ENCODE measurements around the gene GIMD1.
"Not testable (repeated sequence)": the region's sequence is repeated elsewhere in the genome, so short reads cannot be mapped to it uniquely, and the experiment has no call there.

DNA sequence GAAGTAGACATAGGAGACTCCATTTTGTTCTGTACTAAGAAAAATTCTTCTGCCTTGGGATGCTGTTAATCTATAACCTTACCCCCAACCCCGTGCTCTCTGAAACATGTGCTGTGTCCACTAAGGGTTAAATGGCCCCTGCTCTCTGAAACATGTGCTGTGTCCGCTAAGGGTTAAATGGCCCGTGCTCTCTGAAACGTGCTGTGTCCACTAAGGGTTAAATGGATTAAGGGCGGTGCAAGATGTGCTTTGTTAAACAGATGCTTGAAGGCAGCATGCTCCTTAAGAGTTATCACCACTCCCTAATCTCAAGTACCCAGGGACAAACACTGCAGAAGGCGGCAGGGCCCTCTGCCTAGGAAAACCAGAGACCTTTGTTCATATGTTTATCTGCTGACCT is 46.8 kb downstream of the GIMD1 start:
- TF ChIP-seq, protein P1, sequence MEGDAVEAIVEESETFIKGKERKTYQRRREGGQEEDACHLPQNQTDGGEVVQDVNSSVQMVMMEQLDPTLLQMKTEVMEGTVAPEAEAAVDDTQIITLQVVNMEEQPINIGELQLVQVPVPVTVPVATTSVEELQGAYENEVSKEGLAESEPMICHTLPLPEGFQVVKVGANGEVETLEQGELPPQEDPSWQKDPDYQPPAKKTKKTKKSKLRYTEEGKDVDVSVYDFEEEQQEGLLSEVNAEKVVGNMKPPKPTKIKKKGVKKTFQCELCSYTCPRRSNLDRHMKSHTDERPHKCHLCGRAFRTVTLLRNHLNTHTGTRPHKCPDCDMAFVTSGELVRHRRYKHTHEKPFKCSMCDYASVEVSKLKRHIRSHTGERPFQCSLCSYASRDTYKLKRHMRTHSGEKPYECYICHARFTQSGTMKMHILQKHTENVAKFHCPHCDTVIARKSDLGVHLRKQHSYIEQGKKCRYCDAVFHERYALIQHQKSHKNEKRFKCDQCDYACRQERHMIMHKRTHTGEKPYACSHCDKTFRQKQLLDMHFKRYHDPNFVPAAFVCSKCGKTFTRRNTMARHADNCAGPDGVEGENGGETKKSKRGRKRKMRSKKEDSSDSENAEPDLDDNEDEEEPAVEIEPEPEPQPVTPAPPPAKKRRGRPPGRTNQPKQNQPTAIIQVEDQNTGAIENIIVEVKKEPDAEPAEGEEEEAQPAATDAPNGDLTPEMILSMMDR (IDR thresholded peaks at IDR 0.05), result not testable (repeated sequence)
- not testable (repeated sequence) for TF ChIP-seq POLR2A (IDR thresholded peaks at IDR 0.05)
